GM21723 (cell line): Measurements from ENCODE around the gene SF3B4.

ENCODE experiments used
- ATAC-seq: cut with Tn5 transposase; IDR thresholded peaks from one replicate; pipeline ENCODE4 v1.9.1; 2021; ENCODE audit warnings: mild to moderate bottlenecking, moderate library complexity; ENCODE audit not compliant: unreplicated experiment

SF3B4 gene

DNA sequence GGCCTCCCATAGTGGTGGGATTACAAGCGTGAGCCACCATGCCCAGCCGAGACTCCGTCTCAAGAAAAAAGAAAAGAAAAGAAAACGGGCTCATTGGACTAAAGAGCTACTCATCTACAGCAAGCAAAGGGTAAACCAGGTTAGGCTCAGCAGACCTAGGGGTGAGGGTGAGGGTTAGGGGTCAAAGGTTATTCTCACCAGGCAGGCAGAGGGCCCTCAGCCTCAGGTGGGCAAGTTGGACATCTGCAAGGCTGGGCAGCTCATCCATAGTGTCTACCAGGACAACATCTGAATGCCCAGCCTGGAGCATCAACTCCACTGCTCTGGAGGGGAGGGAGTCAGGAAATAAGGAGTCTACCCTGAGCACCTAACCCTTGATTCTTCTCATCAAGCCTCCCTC, 5.6 kb upstream of the SF3B4 start:
- no peak for ATAC-seq

DNA sequence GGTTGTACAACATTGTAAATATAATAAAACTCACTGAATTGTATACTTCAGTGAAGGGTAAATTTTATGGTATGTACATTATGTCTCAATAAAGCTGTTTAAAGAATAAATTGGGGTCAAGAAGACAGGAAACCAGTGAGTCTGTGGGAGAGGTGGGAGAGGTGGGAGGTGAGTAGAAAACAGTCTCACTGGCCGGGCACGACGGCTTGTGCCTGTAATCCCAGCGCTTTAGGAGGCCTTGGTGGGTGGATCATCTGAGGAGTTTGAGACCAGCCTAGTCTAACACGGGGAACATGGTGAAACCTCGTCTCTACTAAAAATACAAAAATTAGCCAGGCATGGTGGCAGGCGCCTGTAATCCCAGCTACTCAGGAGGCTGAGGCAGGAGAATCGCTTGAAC, 4.9 kb upstream of the SF3B4 start:
- ATAC-seq, result no peak

DNA sequence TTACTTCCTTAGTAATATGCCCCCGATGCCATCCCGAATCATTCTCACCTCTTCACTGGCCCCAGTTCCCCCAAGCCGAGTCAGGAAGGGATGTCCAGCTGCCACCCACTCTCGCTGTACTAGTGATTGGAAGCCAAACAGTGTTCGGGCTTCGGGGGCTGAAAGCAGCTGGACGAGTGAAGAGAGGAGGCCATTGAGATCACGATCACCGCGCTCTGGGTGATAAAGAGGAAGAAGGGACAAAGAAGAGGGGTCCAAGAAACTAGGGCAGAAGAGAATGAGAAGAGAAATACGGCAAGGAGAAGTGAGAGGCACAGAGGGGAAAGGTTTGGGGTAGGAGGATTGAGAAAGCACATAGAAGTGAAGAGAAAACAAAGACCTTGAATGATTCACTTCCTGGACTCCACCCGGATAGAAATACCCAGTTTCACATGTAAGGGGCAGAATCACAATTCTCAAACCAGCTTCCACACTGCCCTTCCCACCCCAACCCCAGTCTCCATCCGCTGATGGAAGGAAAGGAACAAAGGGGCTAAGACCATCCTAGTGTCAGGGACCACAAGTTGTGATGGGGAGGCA, 3.7 kb upstream of the SF3B4 start:
- no peak for ATAC-seq

DNA sequence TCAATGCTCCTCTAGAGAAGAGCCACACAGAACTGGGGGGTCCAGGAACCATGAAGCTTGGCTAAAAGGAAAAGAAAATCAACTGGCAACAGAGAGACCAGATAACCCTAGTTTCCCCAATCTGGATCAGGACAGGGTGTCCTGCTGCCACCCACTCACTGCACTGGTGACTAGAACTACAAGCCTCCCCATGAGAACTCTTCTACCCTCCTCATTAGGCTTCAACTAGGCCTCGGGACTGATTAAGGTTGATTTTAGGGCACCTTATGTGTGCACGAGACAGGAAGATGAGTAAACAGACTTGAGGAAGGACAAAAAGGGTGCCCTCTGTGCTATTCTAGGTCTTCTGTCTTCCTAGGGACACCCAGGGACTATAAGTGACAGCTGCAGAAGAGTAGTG, 2.3 kb upstream of the SF3B4 start:
- no peak for ATAC-seq

DNA sequence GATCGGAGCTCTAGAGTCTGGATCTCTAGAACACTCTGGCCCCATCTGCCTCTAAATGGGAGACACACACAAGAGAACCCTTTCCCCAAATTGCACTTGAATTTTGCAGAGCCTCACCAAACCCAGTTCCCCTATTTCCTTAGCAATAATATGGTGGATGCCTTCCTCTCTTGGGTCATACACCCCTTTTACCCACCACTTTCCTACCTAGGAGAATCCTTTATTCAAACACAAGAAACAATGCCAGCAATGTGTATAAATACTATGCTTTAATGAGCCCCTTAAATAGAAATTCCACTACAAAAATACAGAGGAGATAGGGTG, 760 bp upstream of the SF3B4 start:
- ATAC-seq, result no peak

DNA sequence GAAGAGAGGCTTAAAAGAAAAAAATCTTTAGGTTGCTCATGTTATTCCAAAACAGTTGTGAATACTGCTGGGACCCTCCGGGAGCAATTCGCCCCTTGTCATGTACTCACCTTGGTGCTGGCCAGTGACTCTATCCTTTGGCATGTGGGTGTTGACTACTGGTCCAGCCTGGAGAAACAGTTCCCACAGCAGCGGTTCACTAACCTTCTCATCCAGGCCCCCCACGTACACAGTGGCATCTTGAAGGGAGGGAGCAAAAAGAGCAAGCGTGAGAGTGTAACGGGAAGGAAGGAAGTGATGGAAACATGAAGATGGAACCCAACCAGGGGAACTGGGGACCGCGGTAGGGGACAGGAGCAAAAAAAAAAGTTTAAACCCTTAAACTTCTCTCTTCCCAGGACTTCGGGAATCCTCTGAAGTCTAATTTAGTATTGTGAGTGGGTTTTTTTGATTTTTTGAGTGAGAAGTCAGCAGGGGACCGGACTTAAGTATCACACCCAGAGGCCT, 494 bp downstream of the SF3B4 start:
- ATAC-seq, result no peak

DNA sequence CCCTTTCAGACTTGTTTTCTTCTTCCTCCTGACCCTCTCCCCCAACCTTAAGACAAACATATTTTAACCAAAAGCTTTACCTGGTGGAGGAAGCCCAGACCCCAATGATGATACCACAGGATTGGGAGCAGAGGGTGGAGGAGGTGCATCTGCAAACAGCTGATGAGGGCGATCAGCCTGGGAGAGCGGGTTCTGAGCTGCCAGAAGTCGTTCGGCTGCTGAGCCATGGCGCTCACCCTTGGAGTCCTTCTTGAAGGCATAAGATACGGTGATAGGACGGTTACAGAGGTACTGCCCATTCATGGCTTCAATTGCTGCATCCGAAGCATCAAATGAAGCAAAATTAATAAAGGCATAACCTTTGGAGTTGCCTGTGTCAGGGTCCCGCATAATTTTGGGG, 1.3 kb downstream of the SF3B4 start:
- ATAC-seq, result no peak

DNA sequence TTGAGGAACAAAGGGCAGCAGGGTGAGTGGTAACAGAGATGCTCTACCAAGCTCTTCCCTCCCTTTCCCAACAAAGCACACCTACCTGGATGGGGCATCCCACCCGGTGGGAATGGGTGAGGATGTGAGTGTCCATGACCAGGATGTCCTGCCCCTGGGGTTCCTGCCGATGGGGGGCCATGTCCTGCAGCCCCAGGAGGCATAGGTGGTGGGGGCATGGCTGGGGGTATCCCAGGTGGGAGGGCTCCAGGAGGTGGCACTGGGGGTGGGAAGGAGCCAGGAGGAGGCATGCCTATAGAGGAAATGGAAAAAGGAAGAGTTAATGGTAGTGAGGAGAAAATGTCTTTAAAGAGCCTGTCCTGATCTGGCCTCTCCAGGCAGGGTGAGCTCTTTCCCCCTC, 1.9 kb downstream of the SF3B4 start:
- ATAC-seq, result no peak

DNA sequence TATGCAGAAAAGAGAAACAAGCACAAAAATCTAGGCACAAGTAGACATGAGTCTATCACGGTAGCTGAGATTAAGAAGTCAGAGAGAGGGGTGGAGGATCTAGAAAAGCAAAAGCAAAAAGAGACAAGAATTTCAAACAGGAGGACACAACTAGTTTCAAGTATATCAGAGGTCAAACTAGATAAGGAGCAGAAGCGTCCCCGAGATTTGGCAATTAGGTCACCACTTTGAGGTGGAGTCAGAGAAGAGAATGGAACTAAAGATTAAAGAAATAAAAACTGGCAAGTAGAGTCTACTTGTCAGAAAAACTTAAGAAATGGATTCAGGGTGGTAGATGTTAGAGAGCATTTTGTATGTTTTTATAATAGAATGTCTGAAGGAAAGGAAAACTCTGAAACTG, 2.3 kb downstream of the SF3B4 start:
- ATAC-seq, result no peak

DNA sequence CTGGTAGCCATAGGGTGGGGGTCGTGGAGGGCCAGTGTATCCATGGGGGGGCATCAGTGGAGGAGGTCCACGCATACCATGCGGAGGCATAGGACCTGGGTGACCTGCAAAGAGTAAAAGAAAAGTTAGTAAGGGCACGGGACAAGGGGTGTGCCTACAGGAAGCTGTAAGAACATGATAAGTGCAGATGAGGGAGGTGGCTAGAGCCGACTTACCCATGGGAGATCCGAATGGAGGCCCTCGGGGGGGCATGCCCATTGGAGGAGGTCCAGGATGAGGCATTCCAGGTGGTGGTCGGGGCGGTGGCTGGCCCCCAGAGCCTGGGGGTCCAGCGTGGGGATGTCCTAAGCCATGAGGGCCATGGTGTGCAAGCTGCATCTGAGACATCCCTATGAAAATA, 4.0 kb downstream of the SF3B4 start:
- ATAC-seq, result no peak

DNA sequence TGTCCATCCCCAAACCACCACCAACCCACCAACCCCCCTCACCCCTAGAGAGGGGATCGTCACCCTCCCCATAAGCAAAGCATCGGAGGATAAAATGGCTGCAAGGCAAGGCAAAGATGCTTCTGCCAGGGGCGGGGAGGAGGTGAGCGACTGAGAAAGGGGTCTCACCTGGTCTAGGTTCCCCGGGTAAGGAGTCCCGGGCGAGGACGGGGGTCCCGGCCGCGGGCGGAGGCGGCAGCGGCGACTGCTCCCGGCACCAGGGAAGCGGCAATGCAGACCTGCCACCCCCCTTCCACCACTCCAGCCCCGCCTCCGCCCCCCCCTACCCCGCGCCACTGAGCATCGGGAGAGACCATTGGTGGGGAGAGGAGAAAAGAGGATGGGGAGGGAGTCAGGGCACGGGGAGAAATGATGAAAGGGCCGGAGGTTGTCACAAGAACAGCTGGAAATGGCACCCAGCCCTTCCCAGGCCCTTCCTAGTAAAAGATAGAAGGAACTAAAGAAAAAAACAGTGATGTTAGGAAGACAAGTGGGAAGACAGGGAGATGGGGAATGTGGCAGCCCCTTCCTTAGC, 9.9 kb downstream of the SF3B4 start, which contains the start of gene SV2A:
SV2A (minus strand) TSS at position 274 of the 574 bp plus-strand sequence. CDS start 4,004 bp downstream, outside the sequence.
- no peak for ATAC-seq

DNA sequence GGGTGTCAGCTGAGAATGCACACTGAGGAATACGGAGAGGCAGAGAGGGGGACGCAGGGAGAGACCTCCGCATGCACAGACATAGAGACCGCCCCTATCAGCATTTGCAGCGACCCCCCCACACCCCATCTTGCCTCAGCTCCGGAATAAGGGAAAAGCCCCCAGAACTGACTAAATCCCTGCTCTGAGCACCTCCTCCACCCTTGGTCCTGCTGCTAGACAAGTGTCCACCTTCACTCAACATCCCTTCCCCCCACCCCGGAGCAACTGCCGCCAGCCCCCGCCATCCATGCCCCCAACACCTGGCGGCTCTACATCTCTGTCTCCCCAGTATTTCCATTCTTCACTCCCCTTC, 10.7 kb downstream of the SF3B4 start:
- no peak for ATAC-seq

DNA sequence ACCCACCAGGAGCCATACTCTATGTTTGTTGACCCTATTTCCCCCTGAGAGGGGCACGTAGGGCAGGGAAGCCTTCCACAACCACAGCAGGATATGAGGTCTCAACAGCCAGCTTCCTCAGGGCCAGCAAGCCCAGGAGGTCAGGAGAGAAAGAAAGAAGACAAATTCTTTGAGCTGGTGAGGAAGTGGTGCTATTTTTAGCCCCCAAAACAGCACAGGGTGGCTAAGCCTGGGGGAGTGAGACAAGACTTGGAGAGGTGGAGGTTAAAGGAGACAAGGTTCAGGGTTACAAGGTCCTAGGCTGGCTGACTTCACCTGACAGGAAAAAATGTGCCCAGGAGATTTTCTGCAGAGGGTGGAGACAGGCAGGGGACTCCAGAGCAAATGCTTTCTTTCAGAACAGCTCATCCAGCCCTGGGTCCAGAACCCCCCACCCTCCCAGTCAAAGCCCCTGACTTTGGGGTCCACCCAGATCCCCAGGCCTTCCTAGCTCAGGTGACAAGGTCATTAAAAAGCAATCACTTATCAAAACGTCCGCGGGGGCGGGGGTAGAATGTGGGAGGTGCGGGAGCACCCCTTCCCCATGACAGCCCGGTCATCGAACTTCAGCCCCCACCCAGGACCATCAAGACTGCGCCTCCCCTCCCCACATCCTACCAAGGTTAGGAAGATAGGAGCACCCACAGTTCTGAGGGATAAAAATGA, 11.3 kb downstream of the SF3B4 start:
- no peak for ATAC-seq

DNA sequence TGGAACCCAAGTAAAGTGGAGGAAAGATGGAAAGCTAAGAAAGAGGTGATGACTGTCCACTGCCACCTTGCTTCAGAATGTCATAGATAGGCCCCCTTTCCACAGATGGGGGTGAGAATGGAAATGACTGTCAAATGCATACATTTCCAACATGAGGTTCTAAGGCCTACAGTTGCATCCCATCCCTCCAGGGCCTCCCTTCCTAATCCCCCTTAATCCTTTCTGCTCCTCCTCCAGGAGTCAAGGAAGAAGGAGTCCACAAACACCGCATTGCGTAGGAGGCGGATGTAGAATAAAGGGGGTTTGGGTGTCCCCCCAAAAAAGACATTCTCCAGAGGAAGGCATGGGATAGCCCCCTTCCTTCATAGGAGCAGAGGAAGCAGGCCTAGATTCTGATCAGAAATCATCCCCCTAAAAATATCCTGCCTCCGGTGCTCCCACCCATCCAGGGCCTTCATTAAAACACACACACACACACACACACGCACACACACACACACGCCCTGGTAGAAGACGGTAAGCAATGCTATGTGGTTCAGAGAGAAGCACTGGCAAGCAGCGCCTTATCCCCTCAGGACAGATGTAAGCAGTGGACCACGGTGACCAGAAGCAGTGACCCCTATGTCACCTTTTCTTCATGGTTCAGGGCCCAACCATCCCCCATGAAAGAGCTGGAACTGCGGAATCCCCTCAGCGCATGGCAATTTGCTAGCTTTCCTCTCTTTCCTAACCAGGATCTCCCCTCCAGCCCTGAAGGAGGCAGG, 12.0 kb downstream of the SF3B4 start:
- ATAC-seq, result no peak

DNA sequence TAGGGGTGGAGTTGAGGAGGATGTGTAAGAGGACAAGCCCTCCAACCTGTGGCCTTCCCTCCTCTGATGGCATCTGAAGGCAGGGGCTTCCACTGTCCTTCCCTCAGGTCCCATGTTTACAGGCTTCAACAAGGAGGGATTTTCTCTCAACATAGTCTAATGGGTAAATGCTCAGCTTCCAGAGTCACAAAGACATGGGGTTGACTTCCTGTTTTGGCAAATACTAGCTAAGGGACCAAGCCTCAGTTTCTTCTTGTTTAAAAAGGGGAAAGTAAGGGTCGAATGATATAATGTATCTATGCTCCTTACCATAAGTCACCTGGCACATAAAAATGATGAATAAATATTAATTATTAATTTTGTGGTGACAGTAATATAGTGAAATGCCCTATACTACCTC, 13.1 kb downstream of the SF3B4 start:
- ATAC-seq, result no peak

DNA sequence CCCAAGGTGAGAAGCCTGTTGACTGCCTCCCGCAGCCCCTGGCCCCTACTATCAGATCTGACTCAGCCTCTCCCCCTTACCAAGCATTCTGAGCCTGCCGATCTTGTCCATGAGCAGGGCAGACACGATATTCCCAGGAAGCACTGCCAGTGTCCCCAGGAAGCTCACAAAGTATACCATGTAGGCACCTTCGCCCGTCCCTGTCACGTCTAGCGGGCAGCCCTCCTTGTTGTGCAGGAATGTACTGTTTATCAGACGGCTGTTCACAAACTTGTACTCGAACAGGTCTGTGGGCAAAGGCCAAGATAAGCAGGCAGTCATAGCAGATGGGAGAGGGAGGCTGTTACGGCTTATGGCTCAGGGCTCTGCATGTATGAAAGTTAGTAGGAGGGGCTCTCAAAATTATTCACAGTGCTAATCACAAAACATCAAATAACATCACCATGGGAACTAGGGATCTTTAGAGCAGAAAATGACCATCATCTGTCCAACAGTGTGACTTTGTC, 21.0 kb downstream of the SF3B4 start:
- no peak for ATAC-seq

DNA sequence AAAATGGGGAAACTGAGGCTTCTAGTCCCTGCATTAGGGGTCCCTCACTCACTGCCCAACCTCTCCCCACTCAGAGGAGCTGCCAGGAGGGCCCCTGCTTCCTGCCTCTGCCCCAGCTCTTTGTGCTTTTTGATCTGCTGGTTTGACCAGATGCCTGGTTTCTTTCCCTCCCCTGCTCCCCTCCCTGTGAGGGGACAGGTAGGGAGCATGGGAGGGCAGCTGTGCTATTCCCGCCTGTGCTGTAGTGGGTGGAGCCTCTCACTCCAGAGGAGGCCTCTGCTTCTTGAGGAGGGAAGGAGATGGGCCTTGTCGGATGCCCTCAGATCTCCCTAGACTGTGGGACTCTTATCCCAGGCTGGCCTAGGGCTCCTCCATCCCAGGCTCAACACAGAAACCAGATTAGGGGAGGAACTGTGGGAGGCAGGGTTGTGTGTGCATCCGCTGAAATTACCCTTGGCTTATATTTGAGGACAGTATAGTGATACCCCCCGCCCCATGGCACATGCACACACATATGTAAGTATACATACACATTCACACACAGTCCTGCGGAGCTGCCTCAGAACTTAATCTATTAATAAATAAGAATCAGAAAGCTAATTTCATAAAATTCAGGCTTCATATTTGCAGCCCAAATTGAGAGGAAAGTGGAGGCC, 23.6 kb downstream of the SF3B4 start:
- no peak for ATAC-seq

DNA sequence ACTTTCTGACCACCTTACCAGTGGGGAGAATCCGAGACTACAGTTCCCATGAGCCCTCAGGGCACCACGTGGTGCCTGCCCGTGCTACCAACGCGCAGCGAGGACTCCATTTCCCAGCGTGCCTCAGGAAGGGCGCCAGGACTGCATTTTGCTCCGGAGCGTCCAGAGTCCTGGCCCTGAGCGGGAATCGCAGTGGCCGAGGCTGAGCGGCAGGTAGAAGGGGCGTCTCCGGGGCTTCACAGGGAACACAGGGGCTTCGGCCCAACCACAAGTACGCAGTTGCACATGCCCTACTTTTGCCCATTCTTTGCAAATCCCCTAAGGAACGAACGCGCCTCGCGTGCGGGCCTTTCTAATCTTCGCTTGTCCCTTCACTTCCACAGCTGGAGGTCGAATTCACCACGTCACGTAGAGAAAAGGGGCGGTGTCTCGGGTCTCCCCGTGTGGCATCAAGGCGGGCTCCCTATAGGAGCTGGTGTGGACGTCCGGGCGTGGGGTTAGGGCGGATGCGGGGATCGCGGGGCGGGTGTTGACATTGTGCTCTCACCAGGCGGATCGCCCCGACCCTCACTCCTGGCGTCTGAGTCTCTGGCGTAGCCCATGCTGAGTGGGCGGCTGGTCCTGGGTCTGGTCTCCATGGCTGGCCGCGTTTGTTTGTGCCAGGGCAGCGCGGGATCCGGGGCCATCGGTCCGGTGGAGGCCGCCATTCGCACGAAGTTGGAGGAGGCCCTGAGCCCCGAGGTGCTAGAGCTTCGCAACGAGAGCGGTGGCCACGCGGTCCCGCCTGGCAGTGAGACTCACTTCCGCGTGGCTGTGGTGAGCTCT, 27.9 kb downstream of the SF3B4 start, which contains the start of gene BOLA1:
BOLA1 (plus strand) TSS at position 109 of the 825 bp plus-strand sequence; CDS start at position 601, 492 bp downstream.
- ATAC-seq, result peak; percentile 97

DNA sequence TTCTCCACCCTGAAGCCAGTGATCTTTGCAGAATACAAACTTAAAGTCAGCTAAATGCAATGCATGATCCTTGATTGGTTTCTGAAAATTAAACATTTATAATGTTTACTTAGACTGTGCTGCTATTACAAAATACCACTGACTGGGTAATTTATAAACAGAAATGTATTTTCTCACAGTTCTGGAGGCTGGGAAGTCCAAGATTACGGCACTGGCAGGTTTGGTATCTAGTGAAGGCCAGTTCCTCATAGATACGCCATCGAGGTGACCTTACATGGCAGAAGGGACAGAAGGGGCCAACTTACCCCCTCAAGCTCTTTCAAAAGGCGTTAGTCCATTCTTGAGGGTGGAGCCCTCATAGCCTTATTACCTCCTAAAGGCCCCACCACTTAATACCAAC, 31.0 kb downstream of the SF3B4 start:
- no peak for ATAC-seq

DNA sequence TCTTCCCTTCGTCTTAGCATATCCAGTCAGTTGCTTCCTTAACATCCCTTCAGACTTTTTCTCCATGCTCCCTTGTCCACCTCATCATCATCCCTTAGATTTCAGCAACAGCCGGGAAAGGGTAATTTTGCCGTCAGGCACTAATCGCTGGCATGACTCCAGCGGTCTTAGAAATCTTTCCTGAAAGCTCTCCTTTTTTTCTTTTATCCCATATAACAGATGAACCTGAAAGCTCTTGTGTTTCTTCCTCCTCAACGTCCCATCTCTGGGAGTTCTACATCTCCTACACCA, 38.7 kb downstream of the SF3B4 start:
- ATAC-seq, result no peak
